ENCODE data around the gene CDA. TPM values are rescaled to one million over a fixed set of nuclear protein-coding genes. Genes with fewer than 3 reads are reported as not detected.
A peak's percentile ranks its signal among the peaks of the same experiment; 100 is the strongest.

Gene CDA
- total and polyA plus RNA-seq, 3 donors from 2014 or later = 0.81 to 2.5 (median 2.0) TPM

GRCh38 chr1:20600156-20600555 is 11.3 kb downstream of the CDA start:
- Histone ChIP-seq H3K27ac (no peak overlapping the region), H3K27me3 (no peaks in the 10 kb centered on the region), H3K36me3 (ENCODE audit: low read depth, missing control alignments) (no peaks in the 10 kb centered on the region), H3K4me3 (no peak overlapping the region), H3K9me3 (no peaks in the 10 kb centered on the region), H3K4me1 (no peaks in the 10 kb centered on the region)
- TF ChIP-seq CTCF (IDR thresholded peaks at IDR 0.05) (no peak), POLR2A (IDR thresholded peaks at IDR 0.05) (no peak)
- WGBS, 2 donors = 90 to 91% methylated on average over 5 of the region's 5 CpGs
- no peak for DNase-seq
- intact Hi-C loops (cut with DNase I; ENCODE audit: low total_unique reads) = no loop called here

GRCh38 chr1:20601129-20601825 is 12.4 kb downstream of the CDA start:
- intact Hi-C loops (cut with DNase I; ENCODE audit: low total_unique reads) = no loop called here

GRCh38 chr1:20602851-20603450 is 14.1 kb downstream of the CDA start:
- no peak for DNase-seq
- Histone ChIP-seq H3K36me3 (ENCODE audit: low read depth, missing control alignments) (no peaks in the 10 kb centered on the region), H3K27ac (no peak overlapping the region), H3K9me3 (no peaks in the 10 kb centered on the region), H3K4me3 (no peak overlapping the region), H3K4me1 (no peaks in the 10 kb centered on the region), H3K27me3 (no peaks in the 10 kb centered on the region)
- TF ChIP-seq CTCF (IDR thresholded peaks at IDR 0.05) (no peak), POLR2A (IDR thresholded peaks at IDR 0.05) (no peak)
- intact Hi-C loops (cut with DNase I; ENCODE audit: low total_unique reads) = no loop called here
- 94 to 97% methylated on average over 3 to 4 of the region's 4 CpGs for WGBS, 2 donors

More at GRCh38 chr1:20601129-20601825, 12.4 kb downstream of the CDA start:
- H3K27ac ChIP-seq = no peak overlapping the region
- H3K36me3 ChIP-seq (ENCODE audit: low read depth, missing control alignments) = no peaks in the 10 kb centered on the region
- no peak overlapping the region for H3K4me3 ChIP-seq
- peak; percentile 38 for DNase-seq
- no peaks in the 10 kb centered on the region for H3K4me1 ChIP-seq
- no peaks in the 10 kb centered on the region for H3K9me3 ChIP-seq
- TF ChIP-seq POLR2A (IDR thresholded peaks at IDR 0.05) (no peak), CTCF (IDR thresholded peaks at IDR 0.05) (no peak)
- H3K27me3 ChIP-seq = no peaks in the 10 kb centered on the region
- 47 to 61% methylated on average over 5 of the region's 5 CpGs for WGBS, 2 donors

- Histone ChIP-seq H3K9me3 (no peaks in the 10 kb centered on the region), H3K4me3 (no peak overlapping the region), H3K27ac (no peak overlapping the region), H3K27me3 (no peaks in the 10 kb centered on the region), H3K4me1 (no peaks in the 10 kb centered on the region), H3K36me3 (ENCODE audit: low read depth, missing control alignments) (no peaks in the 10 kb centered on the region)
- WGBS, 2 donors = 92 to 96% methylated on average over 9 of the region's 9 CpGs
- intact Hi-C loops (cut with DNase I; ENCODE audit: low total_unique reads) = no loop called here
- TF ChIP-seq CTCF (IDR thresholded peaks at IDR 0.05) (no peak), POLR2A (IDR thresholded peaks at IDR 0.05) (no peak)
- no peak for DNase-seq
These were observed 14.9 kb downstream of the CDA start for GRCh38 chr1:20603504-20604464.

Data from testis (tissue), 3 donors.